Astrocyte (in vitro differentiated cells and primary cell): Measurements from ENCODE around the gene LMNB1. TPM values are rescaled to one million over a fixed set of nuclear protein-coding genes. Genes with fewer than 3 reads are reported as not detected.

Experiments used
- DNase-seq: peaks from one replicate; pipeline ENCODE4 v3.0.0-alpha.2; 2010; ENCODE audit warnings: low read depth
- FAIRE-seq: peaks from 2 replicates; lab custom pipeline; 2011; peaks lifted over from hg19 to GRCh38; lab: Jason Lieb, UNC
- H2AFZ ChIP-seq: 2 replicates; pipeline ENCODE4 v1.6.0; 2012; ENCODE audit warnings: low read depth, low read length, inconsistent platforms
- H3K27ac ChIP-seq: 2 replicates; pipeline ENCODE4 v1.5.1; 2011; ENCODE audit warnings: low read depth, low read length, inconsistent platforms
- H3K27me3 ChIP-seq: 2 replicates; pipeline ENCODE4 v1.6.0; 2011; ENCODE audit warnings: low read length, inconsistent platforms; ENCODE audit not compliant: insufficient read depth
- H3K36me3 ChIP-seq: 2 replicates; pipeline ENCODE4 v1.5.1; 2011; ENCODE audit warnings: low read length, inconsistent platforms; ENCODE audit not compliant: insufficient read depth
- H3K4me1 ChIP-seq: 2 replicates; pipeline ENCODE4 v1.5.1; 2011; ENCODE audit warnings: low read length, inconsistent platforms; ENCODE audit not compliant: insufficient read depth
- H3K4me2 ChIP-seq: 2 replicates; pipeline ENCODE4 v1.6.0; 2012; ENCODE audit warnings: low read length, inconsistent platforms
- H3K4me3 ChIP-seq: 2 replicates; pipeline ENCODE4 v1.5.1; 2011; ENCODE audit warnings: low read depth, mild to moderate bottlenecking, low read length, inconsistent platforms; ENCODE audit not compliant: insufficient read depth
- H3K79me2 ChIP-seq: 2 replicates; pipeline ENCODE4 v1.6.0; 2012; ENCODE audit warnings: mild to moderate bottlenecking, low read length, inconsistent platforms; ENCODE audit not compliant: insufficient read depth
- H3K9ac ChIP-seq: 2 replicates; pipeline ENCODE4 v1.6.0; 2012; ENCODE audit warnings: mild to moderate bottlenecking, low read length, inconsistent platforms
- H3K9me3 ChIP-seq: 2 replicates; pipeline ENCODE4 v1.5.1; 2012; ENCODE audit warnings: low read depth, mild to moderate bottlenecking, low read length, inconsistent platforms; ENCODE audit not compliant: insufficient read depth
- H4K20me1 ChIP-seq: 2 replicates; pipeline ENCODE4 v1.6.0; 2012; ENCODE audit warnings: low read length, inconsistent platforms; ENCODE audit not compliant: insufficient read depth
- H3K27ac Mint-ChIP-seq: one replicate; pipeline ENCODE4 v1.8.0; 2021; ENCODE audit warnings: mild to moderate bottlenecking, mixed read lengths; ENCODE audit not compliant: unreplicated experiment
- H3K27me3 Mint-ChIP-seq: one replicate; pipeline ENCODE4 v1.8.0; 2021; ENCODE audit warnings: low read depth, mixed read lengths; ENCODE audit not compliant: unreplicated experiment
- H3K36me3 Mint-ChIP-seq: one replicate; pipeline ENCODE4 v1.8.0; 2021; ENCODE audit warnings: low read depth, mixed read lengths; ENCODE audit not compliant: unreplicated experiment
- H3K4me1 Mint-ChIP-seq: one replicate; pipeline ENCODE4 v1.8.0; 2021; ENCODE audit warnings: low read depth, mixed read lengths; ENCODE audit not compliant: unreplicated experiment
- H3K4me3 Mint-ChIP-seq: one replicate; pipeline ENCODE4 v1.8.0; 2021; ENCODE audit warnings: mild to moderate bottlenecking, moderate library complexity, mixed read lengths; ENCODE audit not compliant: unreplicated experiment
- H3K9me3 Mint-ChIP-seq: one replicate; pipeline ENCODE4 v1.8.0; 2021; ENCODE audit warnings: mild to moderate bottlenecking, mixed read lengths; ENCODE audit not compliant: unreplicated experiment
- CTCF ChIP-seq: IDR thresholded peaks from 2 replicates; pipeline ENCODE4 v1.5.1; 2011; ENCODE audit warnings: low read depth, mild to moderate bottlenecking, inconsistent platforms, low read length, moderate library complexity; ENCODE audit not compliant: insufficient read depth
- EZH2 ChIP-seq: IDR thresholded peaks from 2 replicates; pipeline ENCODE4 v1.6.1; 2012; ENCODE audit warnings: mild to moderate bottlenecking, low read length, inconsistent platforms; ENCODE audit not compliant: insufficient read depth
- total RNA-seq: library from RNA; stranded (reverse); gene quantifications from 2 replicates; pipeline ENCODE4 v1.2.1, GENCODE V29; 2021

The LMNB1 gene
- total RNA-seq, 1 donor from 2014 or later, result 12.7 TPM

GRCh38 chr5:126849101-126849678 lies 72.3 kb downstream of the LMNB1 start:
- no peak for FAIRE-seq
- no peaks in the 10 kb centered on the region for H3K79me2 ChIP-seq
- H3K9me3 ChIP-seq, result no peaks in the 10 kb centered on the region
- Mint-ChIP-seq H3K27me3 (peaks cover 7% of the 10 kb centered on the region), H3K4me3 (no peak overlapping the region), H3K36me3 (no peaks in the 10 kb centered on the region), H3K9me3 (no peaks in the 10 kb centered on the region), H3K4me1 (peaks cover 12% of the 10 kb centered on the region), H3K27ac (no peak overlapping the region)
- no peak overlapping the region for H3K9ac ChIP-seq
- no peak overlapping the region for H2AFZ ChIP-seq
- peaks cover 18% of the 10 kb centered on the region for H3K4me1 ChIP-seq
- H3K36me3 ChIP-seq, result no peaks in the 10 kb centered on the region
- no peaks in the 10 kb centered on the region for H4K20me1 ChIP-seq
- H3K27ac ChIP-seq, result no peak overlapping the region
- TF ChIP-seq CTCF (no peak), EZH2 (no peak)
- peak; percentile 47 for DNase-seq
- no peaks in the 10 kb centered on the region for H3K27me3 ChIP-seq
- H3K4me3 ChIP-seq, result no peak overlapping the region
- H3K4me2 ChIP-seq, result no peak overlapping the region

GRCh38 chr5:126851501-126852011 lies 74.6 kb downstream of the LMNB1 start:
- no peaks in the 10 kb centered on the region for H3K9me3 Mint-ChIP-seq

More at GRCh38 chr5:126851501-126852011, 74.6 kb downstream of the LMNB1 start:
- Histone ChIP-seq H3K27ac (no peak overlapping the region), H3K4me2 (peak overlapping the region; percentile 46), H2AFZ (no peak overlapping the region), H3K4me3 (no peak overlapping the region), H3K9me3 (no peaks in the 10 kb centered on the region), H3K27me3 (no peaks in the 10 kb centered on the region), H3K36me3 (no peaks in the 10 kb centered on the region), H3K79me2 (no peaks in the 10 kb centered on the region), H3K9ac (no peak overlapping the region), H4K20me1 (no peaks in the 10 kb centered on the region), H3K4me1 (peaks cover 18% of the 10 kb centered on the region)
- no peak for FAIRE-seq
- Mint-ChIP-seq H3K27me3 (no peaks in the 10 kb centered on the region), H3K4me3 (no peak overlapping the region), H3K4me1 (peaks cover 10% of the 10 kb centered on the region), H3K36me3 (no peaks in the 10 kb centered on the region), H3K27ac (no peak overlapping the region)
- DNase-seq, result no peak
- TF ChIP-seq EZH2, result no peak
- TF ChIP-seq CTCF, result no peak
